Breast epithelium (tissue), 3 donors: ENCODE measurements around the gene ZG16B.

ENCODE experiments used
- CTCF ChIP-seq, 3 donors: fragments of 450-650 bp; IDR thresholded peaks; one replicate each; pipeline ENCODE4 v1.5.1; 2016 to 2017; ENCODE audit warnings: antibody characterized with exemption in 3 of 3, mild to moderate bottlenecking in 3 of 3, moderate library complexity in 3 of 3
- POLR2AphosphoS5 ChIP-seq, 3 donors: sonication (generic); formaldehyde crosslinking; IDR thresholded peaks; one replicate each; pipeline ENCODE4 v1.6.1; 2017; ENCODE audit warnings: antibody characterized with exemption in 3 of 3

- TF ChIP-seq CTCF (IDR thresholded peaks at IDR 0.05) = no peak
- TF ChIP-seq POLR2AphosphoS5 (IDR thresholded peaks at IDR 0.05) = no peak
These were observed 15.0 kb downstream of the ZG16B start for GRCh38 chr16:2845116-2845515.
